ENCODE data around the gene STAP2. TPM values are rescaled to one million over a fixed set of nuclear protein-coding genes. Genes with fewer than 3 reads are reported as not detected.

Gene STAP2
- 2.9 and 4.1 TPM in 2 replicates for total RNA-seq

GRCh38 chr19:4338441-4339355, at the start of gene STAP2:
TSS of gene STAP2 (minus strand) at chr19:4338827. CDS start at chr19:4338753, 74 bp downstream.

GRCh38 chr19:4343370-4344307, 5.0 kb upstream of the STAP2 start, which contains the start of gene MPND:
TSS of gene MPND (plus strand) at chr19:4343562. CDS start at chr19:4343594, 32 bp downstream.

GRCh38 chr19:4304538-4305256, 33.9 kb downstream of the STAP2 start, which contains the start of gene FSD1:
TSS of gene FSD1 (plus strand) at chr19:4304598. CDS start at chr19:4304747, 149 bp downstream.

GRCh38 chr19:4302243-4302640, 36.4 kb downstream of the STAP2 start, which contains the start of gene TMIGD2:
TSS of gene TMIGD2 (minus strand) at chr19:4302389. CDS start at chr19:4302385, 4 bp downstream.

GRCh38 chr19:4278419-4279266, 60.0 kb downstream of the STAP2 start, which contains the start of gene SHD:
TSS of gene SHD (plus strand) at chr19:4279266. CDS start at chr19:4280064, 798 bp downstream.

Other genes starting within 250 kb of the STAP2 start
- gene MAP2K2, start 214.7 kb downstream of the STAP2 start, total RNA-seq: 168 and 187 TPM in 2 replicates
- not detected in 2 replicates for gene CREB3L3, start 185.2 kb downstream of the STAP2 start, total RNA-seq
- 12.1 and 14.9 TPM in 2 replicates for gene SIRT6, start 156.3 kb downstream of the STAP2 start, total RNA-seq
- gene ANKRD24, start 156.1 kb downstream of the STAP2 start, total RNA-seq: 0.20 and 0.37 TPM in 2 replicates
- gene EBI3, start 109.3 kb downstream of the STAP2 start, total RNA-seq: under 0.01 TPM in 1 of 2 replicates, not detected in the other
- 16.2 and 17.6 TPM in 2 replicates for gene YJU2, start 91.7 kb downstream of the STAP2 start, total RNA-seq
- gene SHD, start 59.6 kb downstream of the STAP2 start, total RNA-seq: not detected in 2 replicates
- gene TMIGD2, start 36.4 kb downstream of the STAP2 start, total RNA-seq: not detected in 2 replicates
- gene FSD1, start 34.2 kb downstream of the STAP2 start, total RNA-seq: 2.6 and 5.3 TPM in 2 replicates
- 6.3 and 6.6 TPM in 2 replicates for gene MPND, start 4.7 kb upstream of the STAP2 start, total RNA-seq
- gene SH3GL1, start 61.7 kb upstream of the STAP2 start, total RNA-seq: 111 and 126 TPM in 2 replicates
- 11.8 and 29.9 TPM in 2 replicates for gene CHAF1A, start 63.8 kb upstream of the STAP2 start, total RNA-seq
- 98.1 and 113 TPM in 2 replicates for gene UBXN6, start 119.0 kb upstream of the STAP2 start, total RNA-seq
- gene HDGFL2, start 133.5 kb upstream of the STAP2 start, total RNA-seq: 53.6 and 56.5 TPM in 2 replicates
- 2.6 and 4.7 TPM in 2 replicates for gene PLIN4, start 179.7 kb upstream of the STAP2 start, total RNA-seq
- gene PLIN5, start 196.4 kb upstream of the STAP2 start, total RNA-seq: under 0.01 TPM in 1 of 2 replicates, not detected in the other
- under 0.01 TPM in 1 of 2 replicates, not detected in the other for gene LRG1, start 201.2 kb upstream of the STAP2 start, total RNA-seq
- gene SEMA6B, start 220.9 kb upstream of the STAP2 start, total RNA-seq: 0.37 TPM in 1 of 2 replicates, not detected in the other